Gastroesophageal sphincter (tissue), 4 donors: ENCODE data around the gene SERPINB12. TPM values are rescaled to one million over a fixed set of nuclear protein-coding genes. Genes with fewer than 3 reads are reported as not detected.

Source experiments
- ATAC-seq: fragments of 150-250 bp; one replicate; pipeline ENCODE4 v1.9.1; 2016; ENCODE audit warnings: mild to moderate bottlenecking, moderate library complexity
- H3K27ac ChIP-seq, 4 donors: fragments of 200-600 bp; sonication (generic) in 3 of 4; 1 replicate in 3 of 4; 2 replicates in 1 of 4; pipeline ENCODE4 v1.5.1; 2016 to 2019
- H3K27me3 ChIP-seq: fragments of 200-600 bp; sonication (generic); one replicate; pipeline ENCODE4 v1.5.1; 2019
- H3K36me3 ChIP-seq, 2 donors: fragments of 200-600 bp; sonication (generic); one replicate each; pipeline ENCODE4 v1.5.1; 2019; ENCODE audit warnings: control low read depth in 1 of 2
- H3K4me1 ChIP-seq, 3 donors: fragments of 200-600 bp; sonication (generic); 1 replicate in 2 of 3; 2 replicates in 1 of 3; pipeline ENCODE4 v1.5.1; 2016 to 2019; ENCODE audit warnings: control low read depth in 2 of 3
- H3K4me3 ChIP-seq, 2 donors: fragments of 200-600 bp; sonication (generic); one replicate each; pipeline ENCODE4 v1.5.1; 2019; ENCODE audit warnings: mild to moderate bottlenecking in 1 of 2, moderate library complexity in 1 of 2
- H3K9me3 ChIP-seq, 3 donors: fragments of 200-600 bp; sonication (generic); one replicate each; pipeline ENCODE4 v1.5.1; 2017 to 2019; ENCODE audit warnings: control low read depth in 2 of 3
- CTCF ChIP-seq, 4 experiments: fragments of 200-600 bp in 2 of 4; fragments of 450-650 bp in 2 of 4; sonication (generic) in 1 of 4; IDR thresholded peaks; one replicate each; pipeline ENCODE4 v1.5.1; 2017 to 2019; ENCODE audit warnings: antibody characterized with exemption in 4 of 4, mild to moderate bottlenecking in 2 of 4, moderate library complexity in 2 of 4
- EP300 ChIP-seq: sonication (generic); formaldehyde crosslinking; IDR thresholded peaks from one replicate; pipeline ENCODE4 v1.6.1; 2017; ENCODE audit warnings: antibody characterized with exemption, mild to moderate bottlenecking
- POLR2A ChIP-seq, 2 donors: fragments of 450-650 bp; IDR thresholded peaks; one replicate each; pipeline ENCODE4 v1.6.1; 2017; ENCODE audit warnings: antibody characterized with exemption in 2 of 2, mild to moderate bottlenecking in 2 of 2, moderate library complexity in 1 of 2
- POLR2AphosphoS5 ChIP-seq: sonication (generic); formaldehyde crosslinking; IDR thresholded peaks from one replicate; pipeline ENCODE4 v1.6.1; 2017; ENCODE audit warnings: antibody characterized with exemption
- WGBS, 2 donors: methylation state at CpG; one replicate each; pipeline ENCODE4 v1.1.5; 2018; ENCODE audit warnings: low coverage in 1 of 2; 5-methylcytosine and 5-hydroxymethylcytosine counted together
- total RNA-seq, 4 donors: library from RNA; depleted of rRNA; stranded (reverse); fragments of >200 nt; gene quantifications; one replicate each; pipeline ENCODE4 v1.1.0, GENCODE V29; 2016

The SERPINB12 gene
- total RNA-seq, 4 donors from 2014 or later: not detected

DNA sequence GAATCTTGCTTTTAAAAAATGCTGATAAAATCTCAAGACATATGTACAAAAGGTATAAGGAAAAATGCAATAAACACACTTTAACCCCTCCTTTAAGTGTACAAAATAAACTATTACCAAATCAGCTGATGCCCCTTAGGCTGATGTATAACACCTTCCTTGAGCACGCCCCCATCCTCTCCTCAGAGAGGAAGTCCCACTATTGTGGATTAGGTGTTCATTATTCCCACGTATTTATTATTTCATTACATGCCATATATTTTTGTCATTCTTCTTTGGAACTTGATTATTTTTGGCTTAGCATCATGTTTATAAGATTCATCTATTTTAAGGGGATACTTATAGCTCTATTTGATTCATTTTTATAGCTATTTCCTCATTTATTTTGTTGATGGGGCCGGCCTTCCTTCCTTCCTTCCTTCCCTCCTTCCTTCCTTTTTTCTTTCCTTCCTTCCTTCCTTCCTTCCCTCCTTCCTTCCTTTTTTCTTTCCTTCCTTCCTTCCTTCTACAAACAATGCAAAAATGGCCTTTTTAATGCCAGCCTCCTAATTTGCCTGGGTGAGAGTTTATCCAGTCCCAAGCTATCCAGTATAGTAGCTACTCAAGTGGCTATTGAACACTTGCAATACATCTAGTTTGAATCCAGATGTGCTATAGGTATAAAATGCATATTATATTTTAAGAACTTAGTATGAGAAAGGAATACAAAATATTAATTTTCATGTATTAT lies 49.0 kb downstream of the SERPINB12 start:
- no peak for ATAC-seq
- TF ChIP-seq POLR2A (IDR thresholded peaks at IDR 0.05) (no peak), POLR2AphosphoS5 (no peak), EP300 (no peak), CTCF (IDR thresholded peaks at IDR 0.05) (no peak)
- Histone ChIP-seq H3K4me1 (no peaks in the 10 kb centered on the region), H3K4me3 (no peak overlapping the region), H3K36me3 (no peaks in the 10 kb centered on the region), H3K27ac (no peak overlapping the region), H3K27me3 (no peaks in the 10 kb centered on the region), H3K9me3 (no peaks in the 10 kb centered on the region)
- WGBS, 2 donors: 67 to 81% methylated on average over 2 to 3 of the region's 3 CpGs

DNA sequence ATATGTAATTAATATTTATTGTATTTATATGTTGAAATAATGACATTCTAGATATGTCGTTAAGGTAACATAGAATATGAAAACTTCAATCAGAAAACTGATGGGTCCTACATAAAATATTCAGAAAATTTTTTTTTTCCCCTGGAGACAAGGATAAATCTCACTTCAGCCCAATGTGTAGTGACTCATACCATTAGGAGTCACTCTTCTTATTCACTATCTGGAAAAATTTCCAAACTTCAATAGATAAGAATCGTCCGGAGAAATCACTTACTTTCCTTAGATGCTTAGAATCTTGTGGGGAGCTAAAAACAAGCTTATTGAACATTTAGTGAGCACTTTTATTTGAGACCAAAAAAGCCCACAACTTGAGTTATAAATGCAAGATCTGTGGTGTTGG lies 49.6 kb downstream of the SERPINB12 start:
- no peaks in the 10 kb centered on the region for H3K27me3 ChIP-seq
- ATAC-seq: no peak
- no peak overlapping the region for H3K27ac ChIP-seq
- 67 to 78% methylated on average over 3 of the region's 3 CpGs for WGBS, 2 donors
- no peaks in the 10 kb centered on the region for H3K4me1 ChIP-seq
- no peak for TF ChIP-seq CTCF (IDR thresholded peaks at IDR 0.05)
- TF ChIP-seq POLR2A (IDR thresholded peaks at IDR 0.05): no peak
- TF ChIP-seq EP300: no peak
- no peak for TF ChIP-seq POLR2AphosphoS5
- H3K36me3 ChIP-seq: no peaks in the 10 kb centered on the region
- H3K4me3 ChIP-seq: no peak overlapping the region
- H3K9me3 ChIP-seq: no peaks in the 10 kb centered on the region

DNA sequence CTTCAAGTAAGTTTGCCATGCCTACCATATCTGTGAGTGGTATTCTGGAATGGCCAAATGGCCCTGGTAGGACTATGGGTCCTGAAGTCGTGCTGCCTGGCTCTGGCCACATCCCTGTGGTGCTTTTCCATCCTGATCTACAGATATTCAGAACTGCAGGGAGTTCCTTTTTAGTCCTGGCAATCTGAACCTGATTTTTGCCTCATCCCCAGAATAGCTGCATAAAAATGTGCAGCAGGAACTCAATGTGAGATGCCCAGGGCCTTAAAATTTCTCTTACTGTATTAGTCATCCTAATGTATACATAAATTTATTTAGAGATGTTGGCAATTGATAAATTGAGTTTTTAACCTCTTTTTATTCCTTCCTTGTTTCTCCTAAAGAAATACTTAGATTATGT lies 50.3 kb downstream of the SERPINB12 start:
- no peaks in the 10 kb centered on the region for H3K27me3 ChIP-seq
- no peaks in the 10 kb centered on the region for H3K36me3 ChIP-seq
- H3K4me1 ChIP-seq: no peaks in the 10 kb centered on the region
- ATAC-seq: no peak
- TF ChIP-seq CTCF (IDR thresholded peaks at IDR 0.05) (no peak), EP300 (no peak), POLR2AphosphoS5 (no peak), POLR2A (IDR thresholded peaks at IDR 0.05) (no peak)
- H3K9me3 ChIP-seq: no peaks in the 10 kb centered on the region
- no peak overlapping the region for H3K27ac ChIP-seq
- 25 to 40% methylated on average over 1 of the region's 1 CpG for WGBS, 2 donors
- no peak overlapping the region for H3K4me3 ChIP-seq

DNA sequence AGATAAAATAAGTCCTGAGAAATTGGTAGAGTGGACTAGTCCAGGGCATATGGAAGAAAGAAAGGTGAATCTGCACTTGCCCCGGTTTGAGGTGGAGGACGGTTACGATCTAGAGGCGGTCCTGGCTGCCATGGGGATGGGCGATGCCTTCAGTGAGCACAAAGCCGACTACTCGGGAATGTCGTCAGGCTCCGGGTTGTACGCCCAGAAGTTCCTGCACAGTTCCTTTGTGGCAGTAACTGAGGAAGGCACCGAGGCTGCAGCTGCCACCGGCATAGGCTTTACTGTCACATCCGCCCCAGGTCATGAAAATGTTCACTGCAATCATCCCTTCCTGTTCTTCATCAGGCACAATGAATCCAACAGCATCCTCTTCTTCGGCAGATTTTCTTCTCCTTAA lies 54.8 kb downstream of the SERPINB12 start:
- Histone ChIP-seq H3K27ac (no peak overlapping the region), H3K9me3 (no peaks in the 10 kb centered on the region), H3K4me3 (no peak overlapping the region), H3K36me3 (no peaks in the 10 kb centered on the region), H3K4me1 (no peaks in the 10 kb centered on the region), H3K27me3 (no peaks in the 10 kb centered on the region)
- WGBS, 2 donors: 83 to 89% methylated on average over 4 to 14 of the region's 14 CpGs
- no peak for TF ChIP-seq CTCF (IDR thresholded peaks at IDR 0.05)
- no peak for TF ChIP-seq POLR2AphosphoS5
- no peak for TF ChIP-seq EP300
- no peak for TF ChIP-seq POLR2A (IDR thresholded peaks at IDR 0.05)
- ATAC-seq: no peak

- no peaks in the 10 kb centered on the region for H3K4me1 ChIP-seq
Measured at GRCh38 chr18:63603355-63603754, 61.2 kb downstream of the SERPINB12 start.

More at GRCh38 chr18:63603355-63603754, 61.2 kb downstream of the SERPINB12 start:
- WGBS, 2 donors: 43 to 73% methylated on average over 1 of the region's 1 CpG
- Histone ChIP-seq H3K27me3 (no peaks in the 10 kb centered on the region), H3K36me3 (no peaks in the 10 kb centered on the region), H3K27ac (no peak overlapping the region), H3K4me3 (no peak overlapping the region), H3K9me3 (no peaks in the 10 kb centered on the region)
- TF ChIP-seq EP300 (no peak), CTCF (IDR thresholded peaks at IDR 0.05) (no peak), POLR2AphosphoS5 (no peak), POLR2A (IDR thresholded peaks at IDR 0.05) (no peak)
- no peak for ATAC-seq
